ENCODE results near the gene COPS8. TPM values are rescaled to one million over a fixed set of nuclear protein-coding genes. Genes with fewer than 3 reads are reported as not detected.
A peak's percentile ranks its signal among the peaks of the same experiment; 100 is the strongest.

COPS8 gene
- total RNA-seq, 1 donor from 2014 or later = 59.3 TPM

- H3K27me3 Mint-ChIP-seq = peaks cover 20% of the 10 kb centered on the region
- no peaks in the 10 kb centered on the region for H3K9me3 Mint-ChIP-seq
- TF ChIP-seq CTCF (conservative IDR thresholded peaks at IDR 0.05) = peak; percentile 78
- no peak overlapping the region for H3K4me3 Mint-ChIP-seq
- no peak for DNase-seq (ENCODE audit: extremely low spot score, unreplicated experiment)
- H3K4me1 Mint-ChIP-seq (ENCODE audit: unreplicated experiment) = peaks cover 7% of the 10 kb centered on the region
- H3K36me3 Mint-ChIP-seq = no peaks in the 10 kb centered on the region
- peak overlapping the region; percentile 17 for H3K27ac Mint-ChIP-seq
Measured at GRCh38 chr2:237122214-237122666, 36.6 kb downstream of the COPS8 start.

DNA sequence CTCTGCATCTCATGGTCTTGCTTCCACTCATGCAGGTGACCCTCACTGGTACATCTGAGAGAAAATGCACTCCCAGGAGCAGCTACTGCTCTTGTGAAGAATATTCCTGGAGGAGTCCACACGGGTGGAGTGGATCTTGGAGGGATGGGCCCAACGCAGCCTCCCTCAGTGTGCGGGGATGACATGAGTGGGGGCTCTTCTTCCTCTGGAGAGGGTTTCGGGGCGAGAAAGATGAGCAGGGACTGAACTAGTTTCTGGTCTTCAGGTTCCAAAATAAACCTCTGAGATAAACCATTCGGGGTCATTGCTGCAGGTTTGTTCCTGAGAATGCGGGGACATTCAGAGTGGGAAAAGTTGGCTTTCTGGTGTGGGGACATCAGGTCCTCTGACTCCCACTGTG, 39.1 kb downstream of the COPS8 start:
- no peak for TF ChIP-seq CTCF (conservative IDR thresholded peaks at IDR 0.05)
- H3K4me3 Mint-ChIP-seq = no peak overlapping the region
- H3K27me3 Mint-ChIP-seq = peaks cover 14% of the 10 kb centered on the region
- no peaks in the 10 kb centered on the region for H3K36me3 Mint-ChIP-seq
- DNase-seq (ENCODE audit: extremely low spot score, unreplicated experiment) = no peak
- no peaks in the 10 kb centered on the region for H3K4me1 Mint-ChIP-seq (ENCODE audit: unreplicated experiment)
- no peak overlapping the region for H3K27ac Mint-ChIP-seq
- no peaks in the 10 kb centered on the region for H3K9me3 Mint-ChIP-seq

DNA sequence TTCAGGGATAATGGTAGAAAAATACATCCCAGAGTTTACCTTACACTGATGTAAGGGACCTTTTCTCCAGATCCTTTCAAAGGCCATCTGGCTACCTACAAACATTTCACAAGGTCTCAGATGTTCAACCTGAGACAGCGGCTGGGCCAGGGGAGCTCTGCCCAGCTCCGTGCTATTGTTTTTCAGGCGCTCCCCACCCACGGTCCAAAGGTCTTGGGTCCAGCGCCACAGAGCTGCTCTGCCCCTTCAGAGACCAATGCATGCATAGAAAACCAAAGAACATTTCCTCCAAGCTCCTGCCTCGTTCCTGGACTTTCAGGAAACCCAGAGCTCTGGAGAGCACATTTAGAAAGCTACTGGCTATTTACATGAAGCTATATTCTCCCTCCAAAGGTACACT, 40.3 kb downstream of the COPS8 start:
- Mint-ChIP-seq H3K27ac (no peak overlapping the region), H3K4me1 (ENCODE audit: unreplicated experiment) (no peaks in the 10 kb centered on the region), H3K36me3 (no peaks in the 10 kb centered on the region), H3K27me3 (peaks cover 14% of the 10 kb centered on the region), H3K4me3 (no peak overlapping the region), H3K9me3 (no peaks in the 10 kb centered on the region)
- TF ChIP-seq CTCF (conservative IDR thresholded peaks at IDR 0.05) = no peak
- DNase-seq (ENCODE audit: extremely low spot score, unreplicated experiment) = no peak

DNA sequence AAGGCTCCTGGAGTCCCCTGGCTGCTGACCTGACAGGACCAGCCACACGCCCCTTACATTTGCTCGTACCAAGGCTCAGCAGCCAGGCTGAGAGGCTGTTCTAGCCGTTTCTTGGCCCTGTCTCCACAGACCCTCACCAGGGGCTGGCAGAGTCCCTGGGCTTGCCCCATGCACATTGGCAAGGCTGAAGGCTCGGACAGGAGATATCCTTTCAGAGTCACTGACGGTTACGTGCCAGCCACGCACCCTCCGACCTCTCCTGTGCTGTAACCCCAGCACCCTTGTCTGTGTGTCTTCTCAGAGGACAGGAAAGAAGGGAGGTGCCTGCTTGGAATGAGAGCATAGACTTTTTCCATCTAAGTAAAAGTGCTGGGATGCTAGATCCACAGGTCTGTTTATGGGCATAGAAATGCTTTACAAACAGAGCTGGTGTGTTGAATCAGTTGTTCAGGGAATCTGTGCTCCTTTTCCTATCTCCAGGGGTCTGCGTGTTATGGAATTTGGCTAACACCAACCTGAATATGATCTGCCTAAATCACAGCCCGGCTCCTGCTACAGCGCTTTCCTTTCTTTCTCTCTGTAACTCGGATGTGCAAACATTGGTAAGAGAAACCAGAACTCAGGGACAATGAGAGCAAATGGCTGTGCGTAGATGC, 41.0 kb downstream of the COPS8 start:
- no peak for DNase-seq (ENCODE audit: extremely low spot score, unreplicated experiment)
- H3K27me3 Mint-ChIP-seq = peaks cover 14% of the 10 kb centered on the region
- no peaks in the 10 kb centered on the region for H3K4me1 Mint-ChIP-seq (ENCODE audit: unreplicated experiment)
- H3K27ac Mint-ChIP-seq = no peak overlapping the region
- no peaks in the 10 kb centered on the region for H3K9me3 Mint-ChIP-seq
- no peak for TF ChIP-seq CTCF (conservative IDR thresholded peaks at IDR 0.05)
- no peaks in the 10 kb centered on the region for H3K36me3 Mint-ChIP-seq
- no peak overlapping the region for H3K4me3 Mint-ChIP-seq

- no peak for TF ChIP-seq CTCF (conservative IDR thresholded peaks at IDR 0.05)
Measured at GRCh38 chr2:237128026-237128703, 42.5 kb downstream of the COPS8 start.

More at GRCh38 chr2:237128026-237128703, 42.5 kb downstream of the COPS8 start:
- Mint-ChIP-seq H3K4me3 (no peak overlapping the region), H3K27me3 (peaks cover 9% of the 10 kb centered on the region), H3K4me1 (ENCODE audit: unreplicated experiment) (no peaks in the 10 kb centered on the region), H3K9me3 (no peaks in the 10 kb centered on the region), H3K36me3 (no peaks in the 10 kb centered on the region), H3K27ac (no peak overlapping the region)
- DNase-seq (ENCODE audit: extremely low spot score, unreplicated experiment) = no peak

Measured in type B pancreatic cell (in vitro differentiated cells).